Measurements from ENCODE around the gene BBS1. TPM values are rescaled to one million over a fixed set of nuclear protein-coding genes. Genes with fewer than 3 reads are reported as not detected.
"Not testable (repeated sequence)": the region's sequence is repeated elsewhere in the genome, so short reads cannot be mapped to it uniquely, and the experiment has no call there.

BBS1 gene
- total RNA-seq, 1 donor from 2014 or later = 51.1 TPM

GRCh38 chr11:66531841-66532240 is 21.4 kb downstream of the BBS1 start:
- H3K27me3 Mint-ChIP-seq (ENCODE audit: unreplicated experiment) = no peaks in the 10 kb centered on the region
- no peaks in the 10 kb centered on the region for H3K4me1 Mint-ChIP-seq (ENCODE audit: unreplicated experiment)
- TF ChIP-seq CTCF (IDR thresholded peaks at IDR 0.05) = no peak
- H3K27ac Mint-ChIP-seq (ENCODE audit: unreplicated experiment) = no peak overlapping the region
- H3K4me3 Mint-ChIP-seq (ENCODE audit: unreplicated experiment) = no peak overlapping the region
- H3K36me3 Mint-ChIP-seq (ENCODE audit: unreplicated experiment) = peaks cover 12% of the 10 kb centered on the region
- H3K9me3 Mint-ChIP-seq (ENCODE audit: unreplicated experiment) = no peaks in the 10 kb centered on the region
- DNase-seq (ENCODE audit: extremely low spot score, unreplicated experiment) = no peak

- no peak overlapping the region for H3K4me3 Mint-ChIP-seq (ENCODE audit: unreplicated experiment)
- no peaks in the 10 kb centered on the region for H3K4me1 Mint-ChIP-seq (ENCODE audit: unreplicated experiment)
- TF ChIP-seq CTCF (IDR thresholded peaks at IDR 0.05) = no peak
- no peak for DNase-seq (ENCODE audit: extremely low spot score, unreplicated experiment)
- no peak overlapping the region for H3K27ac Mint-ChIP-seq (ENCODE audit: unreplicated experiment)
- H3K27me3 Mint-ChIP-seq (ENCODE audit: unreplicated experiment) = no peaks in the 10 kb centered on the region
- peaks cover 15% of the 10 kb centered on the region for H3K36me3 Mint-ChIP-seq (ENCODE audit: unreplicated experiment)
- H3K9me3 Mint-ChIP-seq (ENCODE audit: unreplicated experiment) = no peaks in the 10 kb centered on the region
Observed at GRCh38 chr11:66532784-66533183, 22.3 kb downstream of the BBS1 start.

- no peak for TF ChIP-seq CTCF (IDR thresholded peaks at IDR 0.05)
- Mint-ChIP-seq H3K36me3 (ENCODE audit: unreplicated experiment) (peaks cover 24% of the 10 kb centered on the region), H3K9me3 (ENCODE audit: unreplicated experiment) (no peaks in the 10 kb centered on the region), H3K27me3 (ENCODE audit: unreplicated experiment) (no peaks in the 10 kb centered on the region), H3K4me3 (ENCODE audit: unreplicated experiment) (no peak overlapping the region), H3K4me1 (ENCODE audit: unreplicated experiment) (peaks cover 4% of the 10 kb centered on the region), H3K27ac (ENCODE audit: unreplicated experiment) (no peak overlapping the region)
- DNase-seq (ENCODE audit: extremely low spot score, unreplicated experiment) = no peak
Observed at GRCh38 chr11:66539170-66539869, 28.9 kb downstream of the BBS1 start.

GRCh38 chr11:66539870-66540213 is 29.4 kb downstream of the BBS1 start:
- Mint-ChIP-seq H3K27ac (ENCODE audit: unreplicated experiment) (no peak overlapping the region), H3K4me1 (ENCODE audit: unreplicated experiment) (peaks cover 5% of the 10 kb centered on the region), H3K27me3 (ENCODE audit: unreplicated experiment) (no peaks in the 10 kb centered on the region), H3K9me3 (ENCODE audit: unreplicated experiment) (no peaks in the 10 kb centered on the region), H3K4me3 (ENCODE audit: unreplicated experiment) (no peak overlapping the region), H3K36me3 (ENCODE audit: unreplicated experiment) (peaks cover 24% of the 10 kb centered on the region)
- no peak for DNase-seq (ENCODE audit: extremely low spot score, unreplicated experiment)
- TF ChIP-seq CTCF (IDR thresholded peaks at IDR 0.05) = no peak

GRCh38 chr11:66540598-66540997 is 30.2 kb downstream of the BBS1 start:
- H3K27ac Mint-ChIP-seq (ENCODE audit: unreplicated experiment); DNase-seq (ENCODE audit: extremely low spot score, unreplicated experiment); H3K4me3 Mint-ChIP-seq (ENCODE audit: unreplicated experiment); H3K4me1 Mint-ChIP-seq (ENCODE audit: unreplicated experiment); H3K27me3 Mint-ChIP-seq (ENCODE audit: unreplicated experiment); H3K9me3 Mint-ChIP-seq (ENCODE audit: unreplicated experiment): not testable (repeated sequence)
- H3K36me3 Mint-ChIP-seq (ENCODE audit: unreplicated experiment) = peaks cover 22% of the 10 kb centered on the region

- H3K4me1 Mint-ChIP-seq (ENCODE audit: unreplicated experiment) = peaks cover 15% of the 10 kb centered on the region
- peaks cover 19% of the 10 kb centered on the region for H3K36me3 Mint-ChIP-seq (ENCODE audit: unreplicated experiment)
- no peak overlapping the region for H3K27ac Mint-ChIP-seq (ENCODE audit: unreplicated experiment)
- no peak for TF ChIP-seq CTCF (IDR thresholded peaks at IDR 0.05)
- no peak for DNase-seq (ENCODE audit: extremely low spot score, unreplicated experiment)
- no peak overlapping the region for H3K4me3 Mint-ChIP-seq (ENCODE audit: unreplicated experiment)
- no peaks in the 10 kb centered on the region for H3K27me3 Mint-ChIP-seq (ENCODE audit: unreplicated experiment)
- no peaks in the 10 kb centered on the region for H3K9me3 Mint-ChIP-seq (ENCODE audit: unreplicated experiment)
Observed at GRCh38 chr11:66541892-66542291, 31.5 kb downstream of the BBS1 start.

Measured in osteocyte (in vitro differentiated cells).